ENCODE measurements around the gene FSTL5. TPM values are rescaled to one million over a fixed set of nuclear protein-coding genes. Genes with fewer than 3 reads are reported as not detected.

The FSTL5 gene
- total and polyA plus RNA-seq, 2 donors (not counting 3 experiments of a cell fraction or from before 2014, with no cell fraction given): 1.3 to 1.9 TPM

DNA sequence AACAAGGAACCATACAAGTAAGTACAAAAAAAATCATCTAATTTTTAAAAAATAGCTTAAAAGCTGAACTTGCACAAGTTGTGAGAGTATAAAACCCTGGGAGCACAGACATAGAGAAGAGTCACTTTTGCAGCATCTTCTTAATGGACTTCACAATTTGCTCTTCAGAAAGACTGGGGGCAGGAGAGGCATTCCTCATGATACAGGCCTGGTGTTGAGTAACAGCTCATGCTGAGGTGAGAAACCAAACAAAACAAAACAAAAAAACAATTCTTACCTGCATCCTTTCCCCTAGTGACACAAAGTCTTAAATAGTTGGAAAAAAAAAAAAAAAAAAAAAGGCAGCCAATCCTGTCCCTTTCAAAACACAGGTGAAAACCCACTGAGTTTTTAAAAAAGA lies 562.8 kb downstream of the FSTL5 start:
- no peak overlapping the region for H3K9ac ChIP-seq (replicated peaks; ENCODE audit: extremely low read depth, insufficient read depth, low read length)
- H4K20me1 ChIP-seq (replicated peaks; ENCODE audit: control insufficient read depth, extremely low read depth, insufficient read depth, low read length): no peaks in the 10 kb centered on the region
- no peak for TF ChIP-seq GATA2 (IDR thresholded peaks at IDR 0.05; ENCODE audit: insufficient read depth, insufficient read length, low read depth, low read length)
- no peak for TF ChIP-seq POLR2AphosphoS5 (IDR thresholded peaks at IDR 0.05; ENCODE audit: insufficient read depth, low read depth, low read length)
- no peak for TF ChIP-seq FOS (IDR thresholded peaks at IDR 0.05; ENCODE audit: borderline replicate concordance, insufficient read depth, low read length)
- TF ChIP-seq EZH2 (IDR thresholded peaks at IDR 0.05; ENCODE audit: borderline replicate concordance, low read depth, low read length, severe bottlenecking): no peak
- TF ChIP-seq, protein P1, sequence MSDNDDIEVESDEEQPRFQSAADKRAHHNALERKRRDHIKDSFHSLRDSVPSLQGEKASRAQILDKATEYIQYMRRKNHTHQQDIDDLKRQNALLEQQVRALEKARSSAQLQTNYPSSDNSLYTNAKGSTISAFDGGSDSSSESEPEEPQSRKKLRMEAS (IDR thresholded peaks at IDR 0.05; ENCODE audit: insufficient read depth, insufficient read length): no peak
- no peak for TF ChIP-seq CTCF (IDR thresholded peaks at IDR 0.05; ENCODE audit: extremely low read depth in 1 of 2, insufficient read depth in 1 of 2, low read depth in 1 of 2, low read length in 2 of 2)
- TF ChIP-seq MYC (IDR thresholded peaks at IDR 0.05; ENCODE audit: low read depth, low read length): no peak
- no peak for TF ChIP-seq JUN (IDR thresholded peaks at IDR 0.05; ENCODE audit: borderline replicate concordance, insufficient read depth, insufficient read length, low read depth)
- no peak for TF ChIP-seq POLR2A (IDR thresholded peaks at IDR 0.05; ENCODE audit: low read depth, low read length)
- DNase-seq (ENCODE audit: low read depth, low spot score) (no peak), FAIRE-seq (no peak)
- ChIA-PET POLR2A (no interaction called here), CTCF (interaction anchor here (0.8 kb wide), 1 partner anchor 16 kb away, joined by 3 read pairs; no protein-coding TSS in a partner anchor)
- H3K9me3 ChIP-seq (replicated peaks; ENCODE audit: control insufficient read depth, insufficient read depth, low read length): no peaks in the 10 kb centered on the region
- no peaks in the 10 kb centered on the region for H3K9me1 ChIP-seq (replicated peaks; ENCODE audit: control insufficient read depth, extremely low read depth, insufficient read depth, low read length)
- no peak overlapping the region for H3K27ac ChIP-seq (ENCODE audit: insufficient read depth, low read depth, low read length)
- H3K4me3 ChIP-seq (replicated peaks in 1 of 3; ENCODE audit: insufficient read depth in 1 of 3, low read depth in 1 of 3, low read length in 3 of 3): no peak overlapping the region
- peaks cover 2% of the 10 kb centered on the region for H3K4me1 ChIP-seq (ENCODE audit: control insufficient read depth, extremely low read depth, insufficient read depth, low read length)
- dilution Hi-C loops (cut with MboI; ENCODE audit: extremely low pct_ligation_motif_present, low sequenced_read_pairs) (no loop called here), intact Hi-C loops (cut with micrococcal nuclease) (no loop called here)
- BruUV-seq (replicated peaks): no TSS peak
- H2AFZ ChIP-seq (ENCODE audit: low read depth, low read length): no peak overlapping the region
- no peaks in the 10 kb centered on the region for H3K36me3 ChIP-seq (ENCODE audit: control insufficient read depth in 2 of 2, extremely low read depth in 1 of 2, insufficient read depth in 2 of 2, low read length in 2 of 2)
- no peak overlapping the region for H3K4me2 ChIP-seq (ENCODE audit: insufficient read depth, low read length)
- no peaks in the 10 kb centered on the region for H3K79me2 ChIP-seq (ENCODE audit: control insufficient read depth, insufficient read depth, low read length)
- no peaks in the 10 kb centered on the region for H3K27me3 ChIP-seq (ENCODE audit: control insufficient read depth in 2 of 2, insufficient read depth in 2 of 2, low read length in 2 of 2)

Measured in endothelial cell of umbilical vein (primary cell).